NCI-H446 (cell line): Measurements from ENCODE around the gene TARP.
"Not testable (repeated sequence)": the region's sequence is repeated elsewhere in the genome, so short reads cannot be mapped to it uniquely, and the experiment has no call there.

Experiments used
- DNase-seq, 2 experiments: peaks; one replicate each; lab custom pipeline; 2025; lab: John Stamatoyannopoulos, UW

TARP gene

GRCh38 chr7:38299275-38299931, 26.0 kb upstream of the TARP start:
- DNase-seq: no peak

DNA sequence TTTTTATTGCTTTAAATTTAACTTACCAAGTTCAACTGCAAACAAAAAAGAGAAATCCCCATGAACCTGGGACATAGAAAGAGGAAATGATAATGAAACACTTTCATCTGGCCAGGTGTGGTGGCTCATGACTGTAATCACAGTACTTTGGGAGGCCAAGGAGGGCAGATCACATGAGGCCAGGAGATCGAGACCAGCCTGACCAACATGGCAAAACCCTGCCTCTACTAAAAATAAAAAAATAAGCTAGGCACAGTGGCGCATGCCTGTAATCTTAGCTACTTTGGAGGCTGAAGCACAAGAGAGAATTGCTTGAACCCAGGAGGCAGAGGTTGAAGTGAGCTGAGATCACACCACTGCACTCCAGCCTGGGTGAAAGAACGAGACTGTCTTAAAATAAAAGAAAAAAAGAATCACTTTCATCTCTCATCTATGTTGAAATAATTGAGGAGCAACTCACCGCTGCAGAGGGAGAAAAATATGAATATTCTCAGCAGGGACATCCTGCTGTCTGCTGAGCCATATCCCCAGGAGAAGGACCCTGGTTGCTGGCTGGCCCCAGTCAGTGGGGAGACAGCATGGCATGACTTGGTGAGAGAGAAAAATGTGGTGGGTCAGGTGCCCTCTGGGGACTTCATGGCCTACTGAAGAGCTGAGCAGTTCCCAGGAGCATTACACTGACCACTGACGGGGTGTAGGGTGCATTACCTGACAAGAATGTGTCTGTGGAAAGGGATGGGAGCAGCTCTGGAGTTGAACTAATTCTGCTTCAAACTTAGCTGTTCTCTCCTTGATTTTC, 22.8 kb upstream of the TARP start:
- no peak for DNase-seq

DNA sequence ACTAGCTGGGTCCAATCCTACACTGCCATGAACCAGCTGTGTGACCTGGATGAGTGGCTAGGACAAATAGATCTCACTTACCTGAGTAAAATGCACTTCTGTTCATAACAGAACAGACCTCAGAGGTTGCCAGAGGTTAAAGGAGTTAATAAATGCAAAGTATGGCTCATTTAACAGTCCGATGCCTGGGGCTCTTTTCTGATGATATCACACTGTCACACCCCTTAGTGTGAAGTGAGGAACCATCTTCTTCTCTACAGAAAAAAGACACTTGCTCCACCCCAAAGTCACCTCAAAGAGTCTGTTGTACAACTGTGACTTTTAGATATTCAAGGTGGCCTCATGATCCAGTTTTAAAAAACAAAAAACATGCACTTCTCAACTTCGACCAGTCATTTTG, 21.5 kb upstream of the TARP start:
- DNase-seq: no peak

- no peak for DNase-seq
Observed at GRCh38 chr7:38292442-38292841, 19.0 kb upstream of the TARP start.

GRCh38 chr7:38291650-38292049, 18.2 kb upstream of the TARP start:
- no peak for DNase-seq

DNA sequence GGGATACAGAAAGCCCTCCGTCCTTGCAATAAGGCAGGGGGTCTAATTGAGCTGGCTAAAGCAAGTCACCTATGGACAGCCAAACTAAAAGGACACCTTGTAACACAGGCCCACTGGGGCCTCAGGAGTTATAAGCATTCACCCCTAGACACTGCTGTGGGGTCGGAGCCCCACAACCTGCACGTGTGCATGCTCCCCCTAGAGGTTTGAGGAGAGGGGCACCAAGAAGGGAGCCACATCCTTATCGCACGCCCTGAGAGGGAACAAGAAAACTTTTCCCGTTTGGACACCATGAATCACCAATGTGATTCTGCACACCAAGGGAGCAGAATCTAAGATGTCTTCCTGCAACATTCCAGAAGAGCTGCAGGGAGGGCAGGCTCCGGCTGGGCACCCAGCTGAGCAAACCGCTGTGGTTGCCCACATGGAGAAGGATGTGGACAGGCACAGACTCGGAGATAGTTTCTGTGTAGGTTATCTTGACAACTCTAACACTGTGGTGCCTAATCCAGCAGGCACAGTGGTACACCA, 17.7 kb upstream of the TARP start:
- DNase-seq: no peak

GRCh38 chr7:38284553-38284952, 11.1 kb upstream of the TARP start:
- DNase-seq: no peak

GRCh38 chr7:38283809-38284208, 10.4 kb upstream of the TARP start:
- no peak for DNase-seq

DNA sequence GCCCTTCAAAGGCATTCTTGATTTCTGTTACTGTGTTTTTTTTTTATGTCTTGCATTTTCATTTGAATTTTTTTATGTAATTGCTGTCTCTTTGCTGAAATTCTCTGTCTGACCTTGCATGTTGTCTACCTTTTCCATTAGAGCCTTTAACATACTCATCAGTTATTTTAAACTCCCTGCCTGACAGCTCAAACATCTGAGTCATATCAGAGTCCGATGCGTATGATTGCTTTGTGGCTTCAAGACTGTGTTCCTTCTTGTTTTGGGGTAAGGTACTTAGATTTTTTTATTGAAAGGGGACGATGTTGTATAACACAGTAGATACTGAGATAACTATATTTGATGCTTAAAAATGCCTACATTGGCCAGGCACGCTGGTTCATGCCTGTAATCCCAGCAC, 9.7 kb upstream of the TARP start:
- no peak for DNase-seq

GRCh38 chr7:38282081-38282480, 8.6 kb upstream of the TARP start:
- DNase-seq: no peak

- DNase-seq: no peak
Observed at GRCh38 chr7:38281266-38281665, 7.8 kb upstream of the TARP start.

- DNase-seq: no peak
Observed at GRCh38 chr7:38280707-38281106, 7.3 kb upstream of the TARP start.

GRCh38 chr7:38280000-38280399, 6.6 kb upstream of the TARP start:
- DNase-seq: no peak

DNA sequence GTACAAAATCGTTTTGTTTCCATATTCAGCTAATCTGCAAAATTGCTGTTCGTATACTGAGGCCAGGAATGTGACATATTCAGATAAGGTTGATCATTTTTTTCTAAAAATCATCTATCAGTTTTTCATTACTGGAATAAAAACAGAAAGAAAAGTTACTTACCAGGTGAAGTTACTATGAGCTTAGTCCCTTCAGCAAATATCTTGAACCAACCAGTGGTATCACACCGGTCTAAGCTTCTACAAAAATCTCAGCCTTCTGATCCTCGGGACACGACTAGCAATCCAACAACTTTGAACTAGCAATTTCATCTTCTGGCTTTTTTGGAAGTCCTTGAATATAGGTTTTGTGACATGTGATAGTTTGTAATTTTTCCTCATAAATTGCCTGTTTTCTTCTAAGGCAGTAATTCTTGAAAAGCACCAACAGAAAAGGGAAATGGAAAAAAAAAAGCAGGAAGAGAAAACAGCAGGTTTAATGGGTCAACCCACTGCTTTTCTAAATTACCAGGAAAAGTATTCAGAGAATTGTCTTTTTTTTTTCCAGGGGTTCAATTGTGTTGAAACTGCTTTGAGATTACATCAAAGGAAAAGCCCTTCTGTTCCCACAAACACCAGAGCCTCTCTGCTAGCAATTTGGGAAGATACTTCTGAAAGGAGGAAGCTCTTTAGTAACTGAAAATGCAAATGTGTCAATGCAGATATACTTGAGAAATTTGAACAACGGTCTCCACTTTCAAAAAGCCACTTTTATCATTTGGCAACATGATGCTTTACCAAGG, 2.9 kb upstream of the TARP start:
- DNase-seq: no peak

DNA sequence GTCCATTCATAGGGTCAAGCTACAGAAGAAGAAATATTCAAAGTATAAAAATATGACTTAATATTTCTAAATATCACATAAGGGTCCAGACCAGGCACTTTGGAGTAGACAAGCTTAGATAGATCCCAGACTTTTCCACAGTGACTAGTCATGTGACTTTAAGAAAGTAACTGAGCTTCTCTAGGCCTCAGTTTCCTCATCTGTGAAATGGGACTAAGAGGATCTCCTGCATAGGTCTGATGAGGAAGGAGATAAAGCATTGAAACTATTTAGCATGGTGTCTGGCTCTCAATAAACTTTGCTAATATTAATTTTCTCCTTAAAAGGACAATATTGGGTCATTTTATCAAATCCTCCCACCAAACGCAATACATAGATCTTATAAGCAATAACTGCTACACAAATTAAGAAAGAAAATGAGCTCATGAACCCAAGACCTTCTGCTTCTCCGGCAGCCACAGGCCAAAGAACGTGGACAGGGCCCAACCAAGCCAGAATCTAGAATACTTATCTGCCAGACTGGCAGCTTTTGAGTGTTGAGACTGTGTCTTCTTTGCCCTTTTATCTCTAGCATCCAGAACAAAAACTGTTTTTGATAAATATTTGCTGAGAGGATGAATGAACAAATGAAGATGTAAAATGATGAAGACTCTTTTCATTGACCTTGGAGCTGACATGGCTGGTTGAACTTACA, 1.6 kb upstream of the TARP start:
- DNase-seq: no peak

DNA sequence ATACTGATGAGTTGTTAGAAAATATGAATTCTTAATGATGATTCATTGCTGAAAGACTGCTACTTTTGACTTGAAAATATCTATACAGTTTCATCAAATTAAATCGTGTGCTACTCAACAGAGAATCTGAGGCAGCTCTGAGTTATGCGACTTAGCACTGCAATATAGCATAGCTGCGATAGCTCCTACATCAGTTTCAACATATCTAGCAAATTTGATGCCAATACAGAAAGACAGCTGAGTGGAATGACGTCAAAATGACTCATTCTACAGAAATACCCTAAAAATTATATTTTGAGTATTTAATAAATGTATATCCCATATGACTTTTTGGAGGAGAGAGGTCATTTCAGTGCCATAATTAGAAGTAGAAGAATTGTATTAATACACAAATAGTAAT, 1.1 kb upstream of the TARP start:
- no peak for DNase-seq

GRCh38 chr7:38270405-38270804, 3.0 kb downstream of the TARP start:
- not testable (repeated sequence) for DNase-seq

DNA sequence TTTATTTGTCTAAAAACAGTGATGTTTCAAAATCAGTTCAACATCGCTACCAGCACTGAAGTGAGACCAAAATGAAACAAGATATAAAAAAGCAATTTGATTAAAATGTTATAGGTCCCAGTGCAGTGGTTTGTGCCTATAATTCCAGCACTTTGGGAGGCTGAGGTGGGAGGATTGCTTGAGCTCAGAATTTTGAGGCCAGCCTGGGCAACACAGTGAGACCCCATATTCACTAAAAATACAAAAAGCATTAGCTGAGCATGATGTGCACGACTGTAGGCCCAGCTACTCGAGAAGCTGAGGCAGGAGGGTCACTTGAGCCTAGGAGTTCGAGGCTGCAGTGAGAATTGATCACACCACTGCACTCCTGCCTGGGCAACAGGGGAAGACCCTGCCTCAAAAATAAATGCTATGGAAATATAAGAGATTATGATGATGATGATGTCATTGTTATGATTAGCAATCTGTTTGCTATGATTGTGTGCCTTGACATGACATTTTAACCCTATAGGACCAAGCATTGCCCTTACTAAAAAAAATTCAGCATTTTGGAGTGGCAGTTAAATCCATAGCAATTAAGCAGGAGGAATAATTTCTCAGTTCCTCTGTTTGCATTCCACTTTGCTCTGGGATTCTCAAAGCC, 3.6 kb downstream of the TARP start:
- DNase-seq: not testable (repeated sequence)

- DNase-seq: not testable (repeated sequence)
Observed at GRCh38 chr7:38265958-38266357, 7.5 kb downstream of the TARP start.

DNA sequence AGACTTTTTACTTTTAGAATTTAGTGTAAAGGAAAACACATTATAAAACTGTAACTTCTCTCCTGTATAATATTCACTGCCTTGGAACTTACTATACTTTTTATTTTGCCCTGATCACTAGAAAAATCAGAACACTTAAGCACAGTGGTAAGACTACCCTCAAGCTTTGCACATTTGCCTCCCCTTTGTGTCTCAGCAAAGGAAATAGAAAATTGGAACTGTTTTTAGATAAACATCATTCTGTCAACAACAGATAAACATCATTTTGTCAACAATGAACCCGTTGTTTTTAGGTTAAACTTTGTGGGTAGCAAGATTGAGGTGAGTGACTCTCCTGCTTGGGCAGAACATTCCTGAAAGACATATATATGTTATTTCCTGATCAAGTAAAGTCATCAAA, 8.8 kb downstream of the TARP start:
- DNase-seq: not testable (repeated sequence)

GRCh38 chr7:38263274-38263673, 10.2 kb downstream of the TARP start:
- not testable (repeated sequence) for DNase-seq

- no peak for DNase-seq
Observed at GRCh38 chr7:38262545-38262944, 10.9 kb downstream of the TARP start.
